ENCODE results near the gene SNAI3.

DNA sequence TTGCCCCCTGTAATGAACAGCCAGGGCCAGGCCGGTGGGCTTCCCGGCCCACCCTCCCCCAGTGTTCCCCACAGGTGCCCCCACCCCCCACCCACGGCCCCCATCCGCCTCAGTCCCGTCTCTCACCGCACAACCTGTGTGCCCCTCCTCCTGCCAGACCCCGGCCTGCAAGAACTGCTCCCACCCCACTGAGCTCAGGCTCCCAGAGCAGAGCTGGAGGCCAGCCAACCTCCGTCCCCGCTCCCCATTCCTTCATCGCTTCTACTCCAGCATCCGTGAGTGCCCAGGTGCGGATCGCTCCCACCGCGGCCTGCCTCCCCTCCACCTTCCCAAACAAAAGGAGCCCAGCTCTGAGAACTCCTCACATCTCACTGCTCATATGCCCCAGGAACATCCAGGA, 27.6 kb downstream of the SNAI3 start:
- no peak for TF ChIP-seq MXI1 (conservative IDR thresholded peaks at IDR 0.05; ENCODE audit: poor library complexity, severe bottlenecking)
- TF ChIP-seq, protein P1, sequence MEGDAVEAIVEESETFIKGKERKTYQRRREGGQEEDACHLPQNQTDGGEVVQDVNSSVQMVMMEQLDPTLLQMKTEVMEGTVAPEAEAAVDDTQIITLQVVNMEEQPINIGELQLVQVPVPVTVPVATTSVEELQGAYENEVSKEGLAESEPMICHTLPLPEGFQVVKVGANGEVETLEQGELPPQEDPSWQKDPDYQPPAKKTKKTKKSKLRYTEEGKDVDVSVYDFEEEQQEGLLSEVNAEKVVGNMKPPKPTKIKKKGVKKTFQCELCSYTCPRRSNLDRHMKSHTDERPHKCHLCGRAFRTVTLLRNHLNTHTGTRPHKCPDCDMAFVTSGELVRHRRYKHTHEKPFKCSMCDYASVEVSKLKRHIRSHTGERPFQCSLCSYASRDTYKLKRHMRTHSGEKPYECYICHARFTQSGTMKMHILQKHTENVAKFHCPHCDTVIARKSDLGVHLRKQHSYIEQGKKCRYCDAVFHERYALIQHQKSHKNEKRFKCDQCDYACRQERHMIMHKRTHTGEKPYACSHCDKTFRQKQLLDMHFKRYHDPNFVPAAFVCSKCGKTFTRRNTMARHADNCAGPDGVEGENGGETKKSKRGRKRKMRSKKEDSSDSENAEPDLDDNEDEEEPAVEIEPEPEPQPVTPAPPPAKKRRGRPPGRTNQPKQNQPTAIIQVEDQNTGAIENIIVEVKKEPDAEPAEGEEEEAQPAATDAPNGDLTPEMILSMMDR (IDR thresholded peaks at IDR 0.05; ENCODE audit: poor library complexity, severe bottlenecking): no peak
- no peak for TF ChIP-seq RAD21 (conservative IDR thresholded peaks at IDR 0.05)
- TF ChIP-seq POLR2AphosphoS5 (IDR thresholded peaks at IDR 0.05): no peak
- no peak for TF ChIP-seq EZH2 (IDR thresholded peaks at IDR 0.05; ENCODE audit: borderline replicate concordance, insufficient read depth, low read length, poor library complexity, severe bottlenecking)
- TF ChIP-seq EP300 (conservative IDR thresholded peaks at IDR 0.05; ENCODE audit: poor library complexity, severe bottlenecking): no peak
